Amniotic epithelial cell (primary cell): ENCODE results near the gene KRTAP12-2.
"Not testable (repeated sequence)": the region's sequence is repeated elsewhere in the genome, so short reads cannot be mapped to it uniquely, and the experiment has no call there.

Experiments
- DNase-seq: peaks from one replicate; pipeline ENCODE4 v3.0.0-alpha.2; 2010; ENCODE audit warnings: low read depth

The KRTAP12-2 gene

GRCh38 chr21:44702111-44702972 lies 35.6 kb upstream of the KRTAP12-2 start:
- no peak for DNase-seq

DNA sequence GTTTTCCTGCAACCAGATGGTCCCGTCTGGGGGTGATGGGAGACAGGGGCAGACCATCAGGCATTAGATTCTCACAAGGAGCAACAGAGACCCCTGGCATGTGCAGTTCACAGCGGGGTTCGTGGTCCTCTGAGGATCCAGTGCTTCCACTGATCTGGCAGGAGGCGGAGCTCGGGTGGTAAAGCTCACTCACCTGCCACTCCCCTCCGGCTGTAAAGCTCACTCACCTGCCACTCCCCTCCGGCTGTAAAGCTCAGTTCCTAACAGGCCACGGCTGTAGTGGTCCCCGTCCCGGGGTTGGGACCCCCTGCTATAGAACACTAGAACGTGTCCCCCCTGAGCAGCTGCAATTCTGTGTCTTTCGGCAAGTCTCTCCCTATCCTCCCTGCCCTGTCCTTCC lies 34.8 kb upstream of the KRTAP12-2 start:
- DNase-seq, result no peak

DNA sequence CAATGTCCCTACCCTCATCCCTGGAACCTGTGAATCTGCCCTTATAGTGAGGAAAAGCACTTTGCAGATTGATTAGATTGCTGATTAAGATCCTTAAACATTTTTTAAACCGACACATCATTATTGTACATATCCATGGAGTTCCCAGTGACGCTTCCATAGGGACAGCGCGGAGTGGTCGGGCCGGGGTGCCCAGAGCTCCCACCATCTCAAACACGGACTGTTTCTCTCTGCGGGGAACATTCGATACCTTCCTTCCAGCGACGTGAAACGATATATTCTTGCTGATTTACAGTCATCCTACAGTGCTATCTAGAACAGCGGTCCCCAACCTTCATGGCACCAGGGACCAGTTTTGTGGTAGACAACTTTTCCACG lies 34.3 kb upstream of the KRTAP12-2 start:
- no peak for DNase-seq

DNA sequence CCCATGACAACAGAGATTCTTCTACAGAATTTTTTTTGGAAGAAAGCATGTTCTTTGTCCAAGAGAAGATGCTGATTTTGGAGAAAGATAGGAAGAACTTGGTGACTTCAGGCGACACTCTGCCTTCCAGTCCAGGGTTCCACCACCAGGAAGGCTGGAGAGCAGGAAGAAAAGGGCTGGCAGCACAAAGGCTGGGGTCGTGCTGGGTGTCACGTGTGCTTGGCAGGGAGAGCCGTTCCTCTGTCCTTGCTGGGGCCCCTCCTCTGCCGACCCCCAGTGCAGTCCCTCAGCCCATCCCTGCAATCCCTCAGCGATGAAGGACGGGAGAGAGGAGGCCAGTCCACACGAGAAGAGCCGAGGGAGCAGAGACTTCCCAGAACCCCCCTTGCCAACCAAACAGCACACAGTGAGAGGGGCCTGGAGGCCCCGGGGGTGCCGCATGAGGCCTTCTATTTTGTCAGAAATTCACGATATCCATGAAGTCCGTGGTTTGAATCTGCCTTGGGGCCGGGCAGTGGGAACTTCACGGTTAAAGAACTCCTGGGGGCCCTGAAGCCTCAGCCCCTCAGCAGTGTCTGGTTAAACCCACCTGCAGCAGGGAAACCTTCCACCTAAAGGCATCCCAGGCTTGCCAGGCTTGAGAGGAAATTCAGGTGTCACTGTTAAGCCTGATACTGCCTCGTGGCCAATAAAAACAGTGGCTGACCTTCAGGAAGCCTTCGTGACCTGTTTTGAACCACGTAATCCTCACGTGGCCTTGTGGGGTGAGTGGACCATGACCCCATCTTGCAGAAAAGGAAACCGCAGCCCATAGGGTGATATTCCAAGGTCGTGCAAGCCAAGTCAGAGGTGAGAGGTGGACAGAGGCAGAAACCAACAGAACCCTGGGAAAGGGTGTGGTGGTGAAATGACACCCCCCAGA lies 33.6 kb upstream of the KRTAP12-2 start:
- no peak for DNase-seq

- no peak for DNase-seq
Observed at GRCh38 chr21:44699502-44700001, 32.8 kb upstream of the KRTAP12-2 start.

- no peak for DNase-seq
Observed at GRCh38 chr21:44697811-44698734, 31.3 kb upstream of the KRTAP12-2 start.

GRCh38 chr21:44697172-44697810 lies 30.6 kb upstream of the KRTAP12-2 start, which contains the start of gene KRTAP10-12:
Gene KRTAP10-12, plus strand, starts transcription at chr21:44697172. Its CDS starts 30 bp downstream, at chr21:44697202.
- DNase-seq, result not testable (repeated sequence)

GRCh38 chr21:44696572-44696971 lies 29.8 kb upstream of the KRTAP12-2 start:
- no peak for DNase-seq

- no peak for DNase-seq
Observed at GRCh38 chr21:44695641-44696040, 28.9 kb upstream of the KRTAP12-2 start.

DNA sequence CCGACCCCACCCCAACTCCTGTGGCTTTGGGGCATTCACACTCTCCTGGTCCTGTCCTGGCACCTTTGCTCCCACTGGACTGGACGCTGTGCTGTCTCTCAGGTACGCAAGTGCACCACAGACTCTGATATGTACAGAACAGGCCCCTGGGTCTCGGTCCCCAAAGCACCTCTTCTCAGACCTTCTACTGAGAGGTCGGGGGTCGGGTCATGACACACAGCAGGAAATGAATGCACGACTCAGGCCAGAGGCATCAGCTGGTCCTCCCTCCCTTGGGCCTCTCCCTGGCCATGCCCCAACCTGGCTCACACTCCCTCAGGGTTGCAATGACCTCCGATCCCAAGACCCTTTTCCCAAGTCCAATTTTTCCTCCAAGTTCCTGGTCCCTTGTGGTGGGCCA lies 28.5 kb upstream of the KRTAP12-2 start:
- no peak for DNase-seq

DNA sequence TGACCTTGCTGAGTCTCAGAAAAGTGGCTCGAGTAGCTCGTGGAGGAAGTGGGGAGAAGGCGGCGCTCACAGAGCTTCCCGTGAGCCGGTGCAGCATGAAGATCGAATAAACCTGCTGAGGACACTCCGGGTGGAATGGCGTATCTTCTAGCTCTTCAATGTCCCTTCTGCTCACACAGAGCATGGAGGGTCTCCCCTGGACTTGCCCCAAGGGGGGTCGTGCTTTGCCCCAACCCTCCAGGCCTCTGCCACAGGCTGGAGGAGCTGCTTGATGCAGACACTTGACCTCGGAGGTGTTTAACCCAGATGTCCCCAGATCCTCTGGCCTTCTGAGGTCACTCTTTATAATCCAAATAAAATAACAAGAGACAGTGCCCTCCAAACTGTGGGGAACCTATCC lies 28.0 kb upstream of the KRTAP12-2 start:
- no peak for DNase-seq

- no peak for DNase-seq
Observed at GRCh38 chr21:44692798-44693512, 26.2 kb upstream of the KRTAP12-2 start.

DNA sequence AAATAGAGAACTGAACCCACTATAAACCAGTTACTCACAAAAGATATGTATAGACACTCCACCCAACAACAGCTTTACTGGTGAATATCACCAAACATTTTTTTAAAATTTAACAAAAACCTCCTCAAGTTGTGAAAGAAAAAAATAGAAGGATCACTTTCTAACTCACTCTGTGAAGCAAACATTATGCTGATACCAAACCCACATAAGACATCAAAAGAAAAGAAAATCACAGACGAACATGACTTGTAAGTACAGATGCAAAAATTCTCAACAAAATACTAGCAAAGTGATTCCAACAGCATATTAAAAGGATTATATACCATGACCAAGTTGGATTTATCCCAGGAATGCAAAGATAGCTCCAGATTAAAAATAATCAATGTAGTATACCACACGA lies 25.0 kb upstream of the KRTAP12-2 start:
- DNase-seq, result no peak

- not testable (repeated sequence) for DNase-seq
Observed at GRCh38 chr21:44689740-44690139, 23.0 kb upstream of the KRTAP12-2 start.

GRCh38 chr21:44687671-44688070 lies 20.9 kb upstream of the KRTAP12-2 start:
- no peak for DNase-seq

- DNase-seq, result no peak
Observed at GRCh38 chr21:44686843-44687561, 20.3 kb upstream of the KRTAP12-2 start.

- DNase-seq, result no peak
Observed at GRCh38 chr21:44686000-44686781, 19.5 kb upstream of the KRTAP12-2 start.

GRCh38 chr21:44685050-44685449 lies 18.3 kb upstream of the KRTAP12-2 start:
- DNase-seq, result not testable (repeated sequence)

DNA sequence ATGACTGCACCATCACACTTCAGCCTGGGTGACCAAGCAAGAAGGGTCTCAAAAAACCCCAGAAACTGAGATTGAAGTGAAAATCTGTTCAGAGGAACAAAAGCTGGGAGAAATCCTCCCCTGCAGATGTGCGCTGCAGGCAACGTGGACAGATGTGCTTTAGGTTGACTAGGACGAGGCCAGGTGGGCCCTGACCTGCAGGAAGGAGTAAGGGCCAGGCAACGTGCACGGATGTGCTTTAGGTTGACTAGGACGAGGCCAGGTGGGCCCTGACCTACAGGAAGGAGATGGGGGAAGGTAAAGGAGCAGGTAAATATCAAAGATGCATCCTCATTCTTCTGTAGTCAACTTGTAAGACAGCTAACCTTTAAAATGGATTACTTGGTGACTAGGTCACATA lies 17.8 kb upstream of the KRTAP12-2 start:
- no peak for DNase-seq
